Colonic mucosa (tissue), 4 donors: ENCODE data around the gene LYPLA2. TPM values are rescaled to one million over a fixed set of nuclear protein-coding genes. Genes with fewer than 3 reads are reported as not detected.

Experiments
- DNase-seq: peaks from one replicate; pipeline ENCODE4 v3.0.0-alpha.2; 2020
- H3K27ac ChIP-seq: fragments of 200-600 bp; one replicate; pipeline ENCODE4 v1.8.0; 2021
- H3K27me3 ChIP-seq: fragments of 200-600 bp; one replicate; pipeline ENCODE4 v1.8.0; 2021
- H3K36me3 ChIP-seq: fragments of 200-600 bp; one replicate; pipeline ENCODE4 v1.8.0; 2021
- H3K4me1 ChIP-seq: fragments of 200-600 bp; one replicate; pipeline ENCODE4 v1.8.0; 2021; ENCODE audit warnings: mild to moderate bottlenecking
- H3K4me3 ChIP-seq: fragments of 200-600 bp; one replicate; pipeline ENCODE4 v1.8.0; 2021
- H3K9ac ChIP-seq, 2 donors: one replicate each; pipeline ENCODE4 v1.7.0; 2013; ENCODE audit warnings: control low read depth in 2 of 2, low read depth in 2 of 2, low read length in 2 of 2
- H3K9me3 ChIP-seq: fragments of 200-600 bp; one replicate; pipeline ENCODE4 v1.8.0; 2021
- CTCF ChIP-seq: fragments of 200-600 bp; IDR thresholded peaks from one replicate; pipeline ENCODE4 v1.8.0; 2022; ENCODE audit warnings: antibody characterized with exemption, mild to moderate bottlenecking
- intact Hi-C: fragments of 100-400 bp; cut with DNase I; formaldehyde crosslinking; loops from one replicate; pipeline ENCODE4 v1.14.1; 2022
- total RNA-seq, 2 donors: library from RNA; stranded (reverse); fragmentation: NEBNext Ultra II Directional in 1 of 2; extraction: Animal tissue kit (Norgen Biotek cat#: 25700) in 1 of 2; gene quantifications; one replicate each; pipeline ENCODE4 v1.2.1, GENCODE V29; 2021
- donor health status: healthy.
- donor health status: DM: no; HTN: no; CAD: no.
- donor health status: DM: no; HTN: no; CAD: no.

Gene LYPLA2
- 10 to 100 TPM; 76.3 to 93.7 TPM for total RNA-seq

- peak within 1 kb of the TSS; percentile 91 to 95 for H3K9ac ChIP-seq
- DNase-seq, result peak; percentile 95
- peak within 1 kb of the TSS; percentile 84 for H3K4me3 ChIP-seq
- peaks cover 11% of the 10 kb centered on the region for H3K4me1 ChIP-seq
- no peaks in the 10 kb centered on the region for H3K9me3 ChIP-seq
- H3K27me3 ChIP-seq, result no peaks in the 10 kb centered on the region
- no peak for TF ChIP-seq CTCF
- intact Hi-C loops, result no loop called here
- peak within 1 kb of the TSS; percentile 42 for H3K27ac ChIP-seq
- H3K36me3 ChIP-seq, result peaks cover 3% of the 10 kb centered on the region
These were observed at the start of gene LYPLA2 for GRCh38 chr1:23790696-23791515. Gene LYPLA2, plus strand, starts transcription at chr1:23791145. Its CDS starts 1,538 bp downstream, at chr1:23792683.

- no peaks in the 10 kb centered on the region for H3K9me3 ChIP-seq
- TF ChIP-seq CTCF, result no peak
- no peak overlapping the region for H3K27ac ChIP-seq
- intact Hi-C loops, result loop anchor here (2.0 kb wide), 1 partner anchor 49 kb away; no protein-coding TSS in a partner anchor
- H3K9ac ChIP-seq, result no peak overlapping the region
- H3K4me3 ChIP-seq, result no peak overlapping the region
- H3K4me1 ChIP-seq, result peaks cover 8% of the 10 kb centered on the region
- DNase-seq, result no peak
- no peaks in the 10 kb centered on the region for H3K36me3 ChIP-seq
- H3K27me3 ChIP-seq, result no peaks in the 10 kb centered on the region
These were observed 49.3 kb upstream of the LYPLA2 start for GRCh38 chr1:23741609-23742008.

- Histone ChIP-seq H3K4me3 (peak overlapping the region; percentile 90), H3K9ac (peak overlapping the region; percentile 92 to 95), H3K27ac (peak overlapping the region; percentile 87), H3K27me3 (no peaks in the 10 kb centered on the region), H3K9me3 (no peaks in the 10 kb centered on the region), H3K36me3 (no peaks in the 10 kb centered on the region), H3K4me1 (peaks cover 8% of the 10 kb centered on the region)
- no peak for TF ChIP-seq CTCF
- DNase-seq, result peak; percentile 37
- intact Hi-C loops, result loop anchor here (2.0 kb wide), 1 partner anchor 50 kb away; no protein-coding TSS in a partner anchor
These were observed 48.2 kb upstream of the LYPLA2 start for GRCh38 chr1:23742670-23743286.

- Histone ChIP-seq H3K36me3 (no peaks in the 10 kb centered on the region), H3K27ac (peak within 1 kb of the TSS; percentile 87), H3K9ac (peak within 1 kb of the TSS; percentile 92 to 95), H3K4me3 (peak within 1 kb of the TSS; percentile 90), H3K4me1 (peaks cover 8% of the 10 kb centered on the region), H3K9me3 (no peaks in the 10 kb centered on the region), H3K27me3 (no peaks in the 10 kb centered on the region)
- no peak for TF ChIP-seq CTCF
- intact Hi-C loops, result loop anchor here (2.0 kb wide), 1 partner anchor 51 kb away; no protein-coding TSS in a partner anchor
- DNase-seq, result peak; percentile 84
These were observed 47.4 kb upstream of the LYPLA2 start, which contains the start of gene ELOA for GRCh38 chr1:23743287-23744152. Gene ELOA, plus strand, starts transcription at chr1:23743471. Its CDS starts 33 bp downstream, at chr1:23743504.

GRCh38 chr1:23745515-23745914 lies 45.4 kb upstream of the LYPLA2 start:
- H3K9me3 ChIP-seq, result no peaks in the 10 kb centered on the region
- H3K4me1 ChIP-seq, result peaks cover 8% of the 10 kb centered on the region
- DNase-seq, result no peak
- H3K4me3 ChIP-seq, result no peak overlapping the region
- TF ChIP-seq CTCF, result peak; percentile 25
- H3K27ac ChIP-seq, result no peak overlapping the region
- H3K36me3 ChIP-seq, result no peaks in the 10 kb centered on the region
- H3K27me3 ChIP-seq, result no peaks in the 10 kb centered on the region
- intact Hi-C loops, result no loop called here
- H3K9ac ChIP-seq, result no peak overlapping the region
